Heart left ventricle (tissue), 16 donors: ENCODE measurements around the gene UBB. TPM values are rescaled to one million over a fixed set of nuclear protein-coding genes. Genes with fewer than 3 reads are reported as not detected.

Experiments used
- ATAC-seq, 4 donors: fragments of 200-7000 bp; cut with Tn5 transposase; one replicate each; pipeline ENCODE4 v1.9.1; 2020 to 2022; ENCODE audit warnings: moderate library complexity in 4 of 4, mild to moderate bottlenecking in 3 of 4, moderate number of reproducible peaks in 1 of 4
- DNase-seq, 5 donors: peaks; one replicate each; pipeline ENCODE4 v3.0.0-alpha.2; 2020
- H3K27ac ChIP-seq, 12 donors: fragments of 200-600 bp; sonication (generic) in 4 of 12; one replicate each; pipeline versions ENCODE4 v1.5.0 to v1.8.0; 2016 to 2022; ENCODE audit warnings: mild to moderate bottlenecking in 2 of 12
- H3K27me3 ChIP-seq, 9 donors: fragments of 200-600 bp; sonication (generic) in 2 of 9; one replicate each; pipeline versions ENCODE4 v1.5.1 to v1.8.0; 2016 to 2022; ENCODE audit warnings: mild to moderate bottlenecking in 3 of 9
- H3K36me3 ChIP-seq, 9 donors: fragments of 200-600 bp; sonication (generic) in 2 of 9; one replicate each; pipeline versions ENCODE4 v1.5.0 to v1.8.0; 2018 to 2022; ENCODE audit warnings: mild to moderate bottlenecking in 2 of 9
- H3K4me1 ChIP-seq, 12 donors: fragments of 200-600 bp; sonication (generic) in 4 of 12; one replicate each; pipeline versions ENCODE4 v1.5.0 to v1.8.0; 2016 to 2022; ENCODE audit warnings: mild to moderate bottlenecking in 3 of 12
- H3K4me3 ChIP-seq, 12 donors: fragments of 200-600 bp; sonication (generic) in 4 of 12; one replicate each; pipeline versions ENCODE4 v1.5.0 to v1.8.0; 2017 to 2022; ENCODE audit warnings: mild to moderate bottlenecking in 9 of 12, moderate library complexity in 4 of 12
- H3K9me3 ChIP-seq, 12 donors: fragments of 200-600 bp; sonication (generic) in 4 of 12; one replicate each; pipeline versions ENCODE4 v1.5.0 to v1.8.0; 2016 to 2022; ENCODE audit warnings: mild to moderate bottlenecking in 1 of 12
- CTCF ChIP-seq, 12 donors: fragments of 200-600 bp; sonication (generic) in 4 of 12; IDR thresholded peaks; one replicate each; pipeline versions ENCODE4 v1.5.0 to v1.8.0; 2018 to 2022; ENCODE audit warnings: antibody characterized with exemption in 12 of 12, mild to moderate bottlenecking in 5 of 12
- POLR2A ChIP-seq, 2 donors: fragments of 450-650 bp; IDR thresholded peaks; one replicate each; pipeline ENCODE4 v1.6.1; 2017; ENCODE audit warnings: antibody characterized with exemption in 2 of 2, mild to moderate bottlenecking in 2 of 2, moderate library complexity in 2 of 2
- WGBS, 4 donors: extraction: QIAGEN DNeasy Blood & Tissue Kit in 2 of 4; methylation state at CpG; one replicate each; pipeline versions ENCODE4 v1.1.5 to v1.1.7; 2013 to 2018; 5-methylcytosine and 5-hydroxymethylcytosine counted together
- intact Hi-C, 10 donors: fragments of 100-400 bp; cut with DNase I; formaldehyde crosslinking; loops; one replicate each; pipeline versions ENCODE4 v1.11.1 to v1.14.2; 2022
- polyA plus RNA-seq, 2 donors: library from polyadenylated mRNA; stranded (reverse); fragments of 200-250 nt; gene quantifications; one replicate each; pipeline ENCODE4 v1.2.3, GENCODE V29; 2013
- total RNA-seq, 9 donors: library from RNA; depleted of rRNA in 2 of 9; stranded (reverse); fragments of >200 nt in 2 of 9; fragmentation: NEBNext Ultra II Directional in 3 of 9; extraction: Animal tissue kit (Norgen Biotek cat#: 25700) in 3 of 9; gene quantifications; one replicate each; pipeline versions ENCODE4 v1.1.0 to v1.2.4, GENCODE V29; 2016 to 2023
- donor health status: ischemic (EF 13 %, LVEDD 7.1; RV severe dilation, severe dysfunction).
- donor health status: healthy with polysubstance abuse.
- donor health status: DM: no; HTN: yes; CAD: no.
- donor health status: DM: no; HTN: no; CAD: no.
- donor health status: ischemic (EF 25% LVEDD 6.9; RV normal size, moderate dysfunction).
- donor health status: ischemic (EF 25% LVEDD 5.7; RV mildly dilated, moderate dysfunction).
- donor health status: healthy.
- donor health status: DM: yes; HTN: yes; CAD: no.
- donor health status: ischemic (EF 35%, LVEDD 5.7; RV mildly dilated, moderate dysfunction).
- donor health status: nonischemic (EF 11% LVEDD 7.7; RV severe dilation, severe dysfunction).
- donor health status: DM: yes; HTN: yes; CAD: no.
- donor health status: PGD.
- donor health status: ischemic (EF 29% LVEDD 5.4; RV normal size, mild dysfunction).
- donor health status: nonischemic (EF 23%, LVEDD 6.1; RV moderate dilation, normal function).

Gene UBB
- total and polyA plus RNA-seq, 11 donors: 665 to 2,180 (median 1,294) TPM

GRCh38 chr17:16418685-16419068, 37.8 kb downstream of the UBB start:
- DNase-seq: no peak

GRCh38 chr17:16419074-16419928, 38.4 kb downstream of the UBB start:
- Histone ChIP-seq H3K4me3 (no peak overlapping the region), H3K9me3 (no peaks in the 10 kb centered on the region), H3K4me1 (peaks cover 0 to 49% (median 20%) of the 10 kb centered on the region in 12 donors), H3K27ac (peak overlapping the region in 6 of 12 donors; percentile 13 to 62 (median 29)), H3K27me3 (no peaks in the 10 kb centered on the region), H3K36me3 (peaks cover 0 to 69% (median 37%) of the 10 kb centered on the region in 9 donors)
- TF ChIP-seq CTCF (IDR thresholded peaks at IDR 0.05) (no peak), POLR2A (IDR thresholded peaks at IDR 0.05) (no peak)
- 69 to 94% (median 83%) methylated on average over 7 to 8 of the region's 8 CpGs for WGBS, 4 donors
- ATAC-seq (peak in 1 of 4 donors; percentile 25), DNase-seq (no peak)
- intact Hi-C loops: loop anchor here in 5 of 10 donors (5.0 to 10.0 kb wide), 2 partner anchors 37 to 54 kb away; partner anchors contain the start of gene UBB (in 2 of the 5)

More at GRCh38 chr17:16418685-16419068, 37.8 kb downstream of the UBB start:
- Histone ChIP-seq H3K9me3 (no peaks in the 10 kb centered on the region), H3K4me3 (no peak overlapping the region), H3K27me3 (no peaks in the 10 kb centered on the region), H3K27ac (peak overlapping the region in 5 of 12 donors; percentile 9 to 62 (median 31)), H3K4me1 (peaks cover 0 to 49% (median 20%) of the 10 kb centered on the region in 12 donors), H3K36me3 (peaks cover 0 to 63% (median 31%) of the 10 kb centered on the region in 9 donors)
- 48 to 95% (median 84%) methylated on average over 2 of the region's 2 CpGs for WGBS, 4 donors
- TF ChIP-seq POLR2A (IDR thresholded peaks at IDR 0.05): no peak
- no peak for TF ChIP-seq CTCF (IDR thresholded peaks at IDR 0.05)
- ATAC-seq: no peak
- intact Hi-C loops: loop anchor here in 5 of 10 donors (5.0 to 10.0 kb wide), 2 partner anchors 36 to 54 kb away; partner anchors contain the start of gene UBB (in 2 of the 5)

- intact Hi-C loops: loop anchor here in 5 of 10 donors (5.0 to 10.0 kb wide), 2 partner anchors 38 to 55 kb away; partner anchors contain the start of gene UBB (in 2 of the 5)
- ATAC-seq: no peak
These were observed 39.0 kb downstream of the UBB start for GRCh38 chr17:16419929-16420271.

More at GRCh38 chr17:16419929-16420271, 39.0 kb downstream of the UBB start:
- H3K9me3 ChIP-seq: no peaks in the 10 kb centered on the region
- H3K4me1 ChIP-seq: peaks cover 0 to 47% (median 20%) of the 10 kb centered on the region in 12 donors
- WGBS, 4 donors: 80 to 95% (median 88%) methylated on average over 9 to 10 of the region's 10 CpGs
- H3K27me3 ChIP-seq: no peaks in the 10 kb centered on the region
- no peak for TF ChIP-seq POLR2A (IDR thresholded peaks at IDR 0.05)
- TF ChIP-seq CTCF (IDR thresholded peaks at IDR 0.05): no peak
- peaks cover 0 to 74% (median 37%) of the 10 kb centered on the region in 9 donors for H3K36me3 ChIP-seq
- DNase-seq: no peak
- no peak overlapping the region for H3K4me3 ChIP-seq
- peak overlapping the region in 5 of 12 donors; percentile 13 to 62 (median 31) for H3K27ac ChIP-seq
